H1 (cell line): ENCODE data around the gene FGD4. TPM values are rescaled to one million over a fixed set of nuclear protein-coding genes. Genes with fewer than 3 reads are reported as not detected.

Source experiments
- CEBPB ChIP-seq: IDR thresholded peaks from 2 replicates; pipeline ENCODE4 v1.6.1; 2012; ENCODE audit warnings: low read depth, low read length
- EGR1 ChIP-seq: IDR thresholded peaks from 2 replicates; pipeline ENCODE4 v1.6.1; 2011; ENCODE audit warnings: low read depth, low read length, borderline replicate concordance
- FOSL1 ChIP-seq: IDR thresholded peaks from 2 replicates; pipeline ENCODE4 v1.6.1; 2011; ENCODE audit warnings: mild to moderate bottlenecking, low read depth, low read length, moderate library complexity; ENCODE audit not compliant: insufficient read depth
- GTF2F1 ChIP-seq: IDR thresholded peaks from 2 replicates; pipeline ENCODE4 v1.6.1; 2012; ENCODE audit warnings: low read depth, low read length, improper control_type of control experiment, borderline replicate concordance
- RAD21 ChIP-seq, 2 experiments: IDR thresholded peaks in 1 of 2; conservative IDR thresholded peaks in 1 of 2; 2 replicates each; pipeline ENCODE4 v1.6.1; 2011; ENCODE audit warnings: low read depth in 2 of 2, low read length in 2 of 2, improper control_type of control experiment in 1 of 2, inconsistent platforms in 1 of 2, mild to moderate bottlenecking in 1 of 2, moderate library complexity in 1 of 2
- TAF1 ChIP-seq: IDR thresholded peaks from 2 replicates; pipeline ENCODE4 v1.6.1; 2011; ENCODE audit warnings: mild to moderate bottlenecking, low read depth, low read length
- TAF7 ChIP-seq: optimal IDR thresholded peaks from 2 replicates; pipeline ENCODE3; 2011; ENCODE audit warnings: low read depth, mild to moderate bottlenecking, inconsistent platforms, low read length, moderate library complexity, borderline replicate concordance
- YY1 ChIP-seq: IDR thresholded peaks from 2 replicates; pipeline ENCODE4 v1.6.1; 2011; ENCODE audit warnings: low read depth, mild to moderate bottlenecking, low read length
- ZNF274 ChIP-seq: IDR thresholded peaks from 2 replicates; pipeline ENCODE4 v1.7.0; 2012; ENCODE audit warnings: low read length, borderline replicate concordance; ENCODE audit errors: extremely low read depth
- polyA plus RNA-seq, 7 experiments: library from polyadenylated mRNA; depleted of rRNA in 3 of 7; stranded (reverse) in 5 of 7; unstranded in 2 of 7; fragments of >200 nt in 5 of 7; fragments of 200-250 nt in 2 of 7; gene quantifications; 1 replicate in 5 of 7; 2 replicates in 1 of 7; 4 replicates in 1 of 7; pipeline versions ENCODE4 v1.2.1 to v1.2.3, GENCODE V29; 2011 to 2013; ENCODE audit warnings: missing spikeins in 2 of 7, mixed read lengths in 2 of 7
- total RNA-seq: library from RNA; stranded (reverse); fragmentation: NEBNext Ultra II Directional; extraction: Animal tissue kit (Norgen Biotek cat#: 25700); gene quantifications from 2 replicates; pipeline ENCODE4 v1.2.1, GENCODE V29; 2021
- TF ChIP-seq, protein P1 (sequence below): IDR thresholded peaks from 2 replicates; pipeline ENCODE4 v1.6.1; 2011; ENCODE audit warnings: low read depth, mild to moderate bottlenecking, low read length; ENCODE audit not compliant: insufficient read depth

The FGD4 gene
- total and polyA plus RNA-seq, 2 of the 8 experiments (the other 6 are each of a cell fraction or from before 2014, with no cell fraction given) = 8.5 to 48.2 TPM

DNA sequence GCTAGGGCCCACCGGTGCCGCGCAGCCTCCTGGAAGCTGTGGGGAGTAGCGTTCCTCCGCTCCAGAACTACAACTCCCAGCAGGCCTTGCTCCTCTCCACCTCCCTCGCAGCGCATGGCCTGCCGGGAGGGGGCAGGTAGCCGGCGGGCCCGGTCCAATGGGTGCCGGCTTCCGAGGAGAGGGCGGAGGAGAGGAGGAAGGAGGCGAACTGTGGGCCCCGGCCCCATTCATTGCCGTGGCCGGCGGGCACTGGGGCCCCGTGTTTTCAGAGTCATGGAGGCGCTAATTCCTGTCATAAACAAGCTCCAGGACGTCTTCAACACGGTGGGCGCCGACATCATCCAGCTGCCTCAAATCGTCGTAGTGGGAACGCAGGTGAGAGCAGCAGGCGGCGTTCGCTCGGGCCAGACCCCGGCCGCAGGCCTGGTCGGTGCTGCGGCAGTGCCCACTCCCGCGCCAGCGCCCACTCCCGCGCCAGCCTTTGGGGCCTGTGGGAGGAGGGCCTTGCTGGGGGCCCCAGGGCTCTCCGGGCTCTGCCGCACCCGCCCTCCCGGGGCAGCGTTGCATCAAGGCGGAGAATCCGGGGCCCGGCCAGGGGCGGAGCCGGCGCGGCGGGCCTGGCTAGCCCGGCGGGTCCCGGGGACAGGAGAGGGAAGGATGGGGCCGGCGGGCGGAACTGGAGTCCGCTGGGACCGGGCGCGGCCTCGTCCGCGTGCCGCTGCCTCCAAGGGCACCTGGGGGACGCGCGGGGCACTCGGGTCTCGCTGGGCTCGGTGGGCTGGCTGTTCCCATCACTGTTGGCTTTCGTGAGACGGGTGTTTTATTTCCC is 279.9 kb downstream of the FGD4 start, which contains the start of gene DNM1L (continued):
- peak; percentile 40; the same call in 1 of the 2 replicates for TF ChIP-seq GTF2F1
- TF ChIP-seq CEBPB = no peak
- no peak for TF ChIP-seq FOSL1
- TF ChIP-seq RAD21 (IDR thresholded peaks at IDR 0.05 in 1 of 2, conservative IDR thresholded peaks at IDR 0.05 in 1 of 2; ENCODE audit: low read depth in 2 of 2, low read length in 2 of 2) = peak in 1 of 2 experiments; percentile 19; a peak in 1 of 4 replicates
- peak; percentile 91 for TF ChIP-seq TAF1
- TF ChIP-seq, protein P1, sequence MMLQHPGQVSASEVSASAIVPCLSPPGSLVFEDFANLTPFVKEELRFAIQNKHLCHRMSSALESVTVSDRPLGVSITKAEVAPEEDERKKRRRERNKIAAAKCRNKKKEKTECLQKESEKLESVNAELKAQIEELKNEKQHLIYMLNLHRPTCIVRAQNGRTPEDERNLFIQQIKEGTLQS = no peak
- no peak for TF ChIP-seq ZNF274
- TF ChIP-seq TAF7 = peak; percentile 61
- 0 out of 2 replicates have a peak, but pooled peaks have one; percentile 27 for TF ChIP-seq EGR1
- peak; percentile 70 for TF ChIP-seq YY1
